Osteoblast (primary cell): ENCODE results near the gene LCN12. TPM values are rescaled to one million over a fixed set of nuclear protein-coding genes. Genes with fewer than 3 reads are reported as not detected.

ENCODE experiments used
- DNase-seq: peaks from one replicate; pipeline ENCODE4 v3.0.0; 2011; ENCODE audit warnings: low spot score, mixed read lengths; ENCODE audit not compliant: insufficient read length; ENCODE audit errors: missing footprints
- H2AFZ ChIP-seq: 2 replicates; pipeline ENCODE4 v1.6.0; 2011; ENCODE audit warnings: mild to moderate bottlenecking, low read length
- H3K27ac ChIP-seq: 2 replicates; pipeline ENCODE4 v1.5.1; 2011; ENCODE audit warnings: mild to moderate bottlenecking, low read depth, low read length, moderate library complexity
- H3K27me3 ChIP-seq: 2 replicates; pipeline ENCODE4 v1.6.0; 2012; ENCODE audit warnings: mild to moderate bottlenecking, control low read depth, inconsistent platforms, low read length, moderate library complexity; ENCODE audit not compliant: insufficient read depth
- H3K36me3 ChIP-seq: 2 replicates; pipeline ENCODE4 v1.5.1; 2011; ENCODE audit warnings: mild to moderate bottlenecking, low read length, control low read depth, moderate library complexity; ENCODE audit not compliant: insufficient read depth
- H3K4me1 ChIP-seq: 2 replicates; pipeline ENCODE4 v1.5.1; 2011; ENCODE audit warnings: mild to moderate bottlenecking, low read length, control low read depth, moderate library complexity; ENCODE audit not compliant: insufficient read depth
- H3K4me2 ChIP-seq: 2 replicates; pipeline ENCODE4 v1.6.0; 2011; ENCODE audit warnings: mild to moderate bottlenecking, low read length; ENCODE audit not compliant: insufficient read depth
- H3K4me3 ChIP-seq: fragments of 200-600 bp; sonication (generic); 3 replicates; pipeline ENCODE4 v1.5.1; 2012; ENCODE audit warnings: mild to moderate bottlenecking, low read length, inconsistent platforms; ENCODE audit not compliant: insufficient read depth
- H3K79me2 ChIP-seq: 2 replicates; pipeline ENCODE4 v1.6.0; 2012; ENCODE audit warnings: mild to moderate bottlenecking, low read length, control low read depth, inconsistent platforms; ENCODE audit not compliant: insufficient read depth
- H3K9me3 ChIP-seq: 2 replicates; pipeline ENCODE4 v1.5.1; 2011; ENCODE audit warnings: low read depth, low read length, control low read depth
- H4K20me1 ChIP-seq: 2 replicates; pipeline ENCODE4 v1.6.0; 2012; ENCODE audit warnings: mild to moderate bottlenecking, low read length, control low read depth; ENCODE audit not compliant: insufficient read depth
- total RNA-seq: library from RNA; depleted of rRNA; stranded (reverse); fragments of >200 nt; gene quantifications from 2 replicates; pipeline ENCODE4 v1.2.3, GENCODE V29; 2012
- TF ChIP-seq, protein P1 (sequence below): IDR thresholded peaks from 2 replicates; pipeline ENCODE4 v1.5.1; 2011; ENCODE audit warnings: mild to moderate bottlenecking, low read depth, low read length, moderate library complexity; ENCODE audit errors: extremely low read depth

Gene LCN12
- total RNA-seq, 1 donor: not detected

DNA sequence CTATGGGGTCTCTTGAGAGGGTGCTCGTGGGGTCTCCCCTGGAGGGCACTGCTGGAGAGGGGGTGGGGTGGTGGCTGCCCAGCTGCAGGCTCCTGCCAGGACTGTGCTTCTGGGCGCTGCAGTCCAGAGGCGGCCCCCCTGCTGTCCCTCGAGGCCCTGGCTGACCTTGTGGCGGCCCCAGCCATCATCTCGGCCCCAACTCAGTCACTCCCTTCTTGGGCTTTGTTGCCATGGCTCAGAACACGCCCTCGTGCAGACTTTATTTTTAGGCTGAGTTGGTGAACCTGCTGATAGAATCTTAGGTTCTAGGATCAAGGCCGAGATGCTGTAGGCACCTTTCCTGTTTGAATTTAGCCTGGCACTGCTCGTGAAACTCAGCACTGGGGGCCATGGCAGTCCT, 30.4 kb upstream of the LCN12 start:
- TF ChIP-seq, protein P1, sequence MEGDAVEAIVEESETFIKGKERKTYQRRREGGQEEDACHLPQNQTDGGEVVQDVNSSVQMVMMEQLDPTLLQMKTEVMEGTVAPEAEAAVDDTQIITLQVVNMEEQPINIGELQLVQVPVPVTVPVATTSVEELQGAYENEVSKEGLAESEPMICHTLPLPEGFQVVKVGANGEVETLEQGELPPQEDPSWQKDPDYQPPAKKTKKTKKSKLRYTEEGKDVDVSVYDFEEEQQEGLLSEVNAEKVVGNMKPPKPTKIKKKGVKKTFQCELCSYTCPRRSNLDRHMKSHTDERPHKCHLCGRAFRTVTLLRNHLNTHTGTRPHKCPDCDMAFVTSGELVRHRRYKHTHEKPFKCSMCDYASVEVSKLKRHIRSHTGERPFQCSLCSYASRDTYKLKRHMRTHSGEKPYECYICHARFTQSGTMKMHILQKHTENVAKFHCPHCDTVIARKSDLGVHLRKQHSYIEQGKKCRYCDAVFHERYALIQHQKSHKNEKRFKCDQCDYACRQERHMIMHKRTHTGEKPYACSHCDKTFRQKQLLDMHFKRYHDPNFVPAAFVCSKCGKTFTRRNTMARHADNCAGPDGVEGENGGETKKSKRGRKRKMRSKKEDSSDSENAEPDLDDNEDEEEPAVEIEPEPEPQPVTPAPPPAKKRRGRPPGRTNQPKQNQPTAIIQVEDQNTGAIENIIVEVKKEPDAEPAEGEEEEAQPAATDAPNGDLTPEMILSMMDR: no peak
- no peak overlapping the region for H3K4me3 ChIP-seq
- DNase-seq: no peak

DNA sequence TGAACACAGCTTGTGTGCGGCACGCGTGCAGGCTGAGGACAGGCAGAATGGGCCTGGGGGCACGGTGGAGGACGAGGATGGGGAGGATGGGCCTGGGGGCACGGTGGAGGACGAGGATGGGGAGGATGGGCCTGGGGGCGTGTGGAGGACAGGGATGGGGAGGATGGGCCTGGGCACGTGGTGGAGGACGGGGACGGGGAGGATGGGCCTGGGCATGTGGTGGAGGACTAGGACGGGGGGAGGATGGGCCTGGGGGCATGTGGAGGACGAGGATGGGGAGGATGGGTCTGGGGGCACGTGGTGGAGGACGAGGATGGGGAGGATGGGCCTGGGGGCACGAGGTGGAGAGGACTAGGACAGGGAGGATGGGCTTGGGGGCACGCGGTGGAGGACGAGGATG, 29.5 kb upstream of the LCN12 start:
- no peak overlapping the region for H2AFZ ChIP-seq
- no peak overlapping the region for H3K27ac ChIP-seq
- no peak overlapping the region for H3K4me3 ChIP-seq
- H3K27me3 ChIP-seq: no peaks in the 10 kb centered on the region
- peaks cover 3% of the 10 kb centered on the region for H4K20me1 ChIP-seq
- H3K4me2 ChIP-seq: no peak overlapping the region
- DNase-seq: peak; percentile 21
- TF ChIP-seq, protein P1: no peak
- H3K36me3 ChIP-seq: peaks cover 34% of the 10 kb centered on the region
- H3K9me3 ChIP-seq: no peaks in the 10 kb centered on the region
- no peaks in the 10 kb centered on the region for H3K79me2 ChIP-seq
- H3K4me1 ChIP-seq: peaks cover under 1% of the 10 kb centered on the region

More for the DNA sequence above, 30.4 kb upstream of the LCN12 start:
- H4K20me1 ChIP-seq: no peaks in the 10 kb centered on the region
- H2AFZ ChIP-seq: no peak overlapping the region
- no peaks in the 10 kb centered on the region for H3K79me2 ChIP-seq
- H3K36me3 ChIP-seq: peaks cover 31% of the 10 kb centered on the region
- no peaks in the 10 kb centered on the region for H3K4me1 ChIP-seq
- no peak overlapping the region for H3K27ac ChIP-seq
- H3K4me2 ChIP-seq: no peak overlapping the region
- H3K9me3 ChIP-seq: no peaks in the 10 kb centered on the region
- no peaks in the 10 kb centered on the region for H3K27me3 ChIP-seq

DNA sequence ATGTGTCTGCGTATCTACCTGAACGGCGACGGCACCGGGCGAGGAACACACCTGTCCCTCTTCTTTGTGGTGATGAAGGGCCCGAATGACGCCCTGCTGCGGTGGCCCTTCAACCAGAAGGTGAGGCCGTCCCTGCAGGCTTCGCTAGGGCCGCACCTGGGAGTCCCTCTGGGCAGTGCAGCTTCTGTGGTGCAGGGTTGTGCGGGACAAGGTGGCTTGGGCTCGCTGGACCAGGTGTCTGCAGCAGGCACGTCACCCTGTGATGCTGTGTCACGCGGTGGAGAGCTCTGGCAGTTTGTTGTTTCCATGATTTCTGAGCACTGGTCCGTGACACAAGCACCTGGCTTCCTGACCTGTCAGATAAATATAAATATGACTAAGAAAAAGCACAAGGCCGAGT, 28.2 kb upstream of the LCN12 start:
- Histone ChIP-seq H3K27me3 (no peaks in the 10 kb centered on the region), H3K9me3 (no peaks in the 10 kb centered on the region), H3K36me3 (peaks cover 33% of the 10 kb centered on the region), H4K20me1 (peaks cover 3% of the 10 kb centered on the region), H3K79me2 (no peaks in the 10 kb centered on the region), H3K27ac (no peak overlapping the region), H3K4me1 (peaks cover 4% of the 10 kb centered on the region), H3K4me2 (no peak overlapping the region), H3K4me3 (no peak overlapping the region), H2AFZ (no peak overlapping the region)
- DNase-seq: peak; percentile 27
- TF ChIP-seq, protein P1: no peak

DNA sequence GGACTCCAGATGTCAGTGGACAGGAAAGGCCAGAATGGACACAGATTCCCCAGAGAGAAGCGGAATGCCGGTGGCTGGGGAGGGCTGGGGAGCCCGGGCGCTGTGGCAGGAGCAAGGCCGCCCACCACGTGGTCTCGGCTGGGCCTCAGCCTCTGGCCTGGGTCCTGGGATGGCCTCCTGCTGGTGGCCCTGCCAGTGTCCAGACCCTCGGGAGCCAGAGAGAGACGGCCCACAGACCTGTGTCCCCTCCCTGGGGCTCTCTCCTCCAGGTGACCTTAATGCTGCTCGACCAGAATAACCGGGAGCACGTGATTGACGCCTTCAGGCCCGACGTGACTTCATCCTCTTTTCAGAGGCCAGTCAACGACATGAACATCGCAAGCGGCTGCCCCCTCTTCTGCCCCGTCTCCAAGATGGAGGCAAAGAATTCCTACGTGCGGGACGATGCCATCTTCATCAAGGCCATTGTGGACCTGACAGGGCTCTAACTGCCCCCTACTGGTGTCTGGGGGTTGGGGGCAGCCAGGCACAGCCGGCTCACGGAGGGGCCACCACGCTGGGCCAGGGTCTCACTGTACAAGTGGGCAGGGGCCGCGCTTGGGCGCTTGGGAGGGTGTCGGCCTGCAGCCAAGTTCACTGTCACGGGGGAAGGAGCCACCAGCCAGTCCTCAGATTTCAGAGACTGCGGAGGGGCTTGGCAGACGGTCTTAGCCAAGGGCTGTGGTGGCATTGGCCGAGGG, 26.5 kb upstream of the LCN12 start:
- no peak overlapping the region for H2AFZ ChIP-seq
- H3K79me2 ChIP-seq: no peaks in the 10 kb centered on the region
- H3K4me2 ChIP-seq: no peak overlapping the region
- DNase-seq: peak; percentile 44
- no peaks in the 10 kb centered on the region for H3K27me3 ChIP-seq
- H3K9me3 ChIP-seq: no peaks in the 10 kb centered on the region
- no peak overlapping the region for H3K4me3 ChIP-seq
- peaks cover 3% of the 10 kb centered on the region for H4K20me1 ChIP-seq
- H3K36me3 ChIP-seq: peaks cover 30% of the 10 kb centered on the region
- peaks cover 4% of the 10 kb centered on the region for H3K4me1 ChIP-seq
- H3K27ac ChIP-seq: no peak overlapping the region
- TF ChIP-seq, protein P1: no peak
